Spleen (tissue), 11 donors: Measurements from ENCODE around the gene RIOK1. TPM values are rescaled to one million over a fixed set of nuclear protein-coding genes. Genes with fewer than 3 reads are reported as not detected.
A peak's percentile ranks its signal among the peaks of the same experiment; 100 is the strongest.

Source experiments
- DNase-seq: peaks from one replicate; pipeline ENCODE4 v3.0.0-alpha.2; 2020
- H3K27ac ChIP-seq, 8 donors: fragments of 200-600 bp; sonication (generic) in 7 of 8; 1 replicate in 4 of 8; 2 replicates in 4 of 8; pipeline versions ENCODE4 v1.5.0 to v1.8.0; 2016 to 2021; ENCODE audit warnings: inconsistent platforms in 4 of 8, mild to moderate bottlenecking in 4 of 8, moderate library complexity in 1 of 8
- H3K27me3 ChIP-seq, 7 donors: fragments of 200-600 bp; sonication (generic) in 6 of 7; replicated peaks in 1 of 7; 1 replicate in 4 of 7; 2 replicates in 3 of 7; pipeline versions ENCODE4 v1.5.0 to v1.8.0; 2016 to 2021; ENCODE audit warnings: inconsistent platforms in 3 of 7, mild to moderate bottlenecking in 1 of 7
- H3K36me3 ChIP-seq, 6 donors: fragments of 200-600 bp; sonication (generic) in 5 of 6; 1 replicate in 4 of 6; 2 replicates in 2 of 6; pipeline versions ENCODE4 v1.5.0 to v1.8.0; 2016 to 2021; ENCODE audit warnings: inconsistent platforms in 2 of 6
- H3K4me1 ChIP-seq, 6 donors: fragments of 200-600 bp; sonication (generic) in 5 of 6; 1 replicate in 3 of 6; 2 replicates in 3 of 6; pipeline versions ENCODE4 v1.5.0 to v1.8.0; 2016 to 2021; ENCODE audit warnings: inconsistent platforms in 3 of 6
- H3K4me3 ChIP-seq, 8 donors: fragments of 200-600 bp; sonication (generic) in 7 of 8; 1 replicate in 4 of 8; 2 replicates in 4 of 8; pipeline versions ENCODE4 v1.5.0 to v1.8.0; 2016 to 2021; ENCODE audit warnings: inconsistent platforms in 4 of 8, mild to moderate bottlenecking in 4 of 8, moderate library complexity in 2 of 8
- H3K9me3 ChIP-seq, 8 donors: fragments of 200-600 bp; sonication (generic) in 7 of 8; 1 replicate in 4 of 8; 2 replicates in 4 of 8; pipeline versions ENCODE4 v1.5.0 to v1.8.0; 2016 to 2021; ENCODE audit warnings: inconsistent platforms in 4 of 8
- CTCF ChIP-seq, 11 experiments: fragments of 200-600 bp in 7 of 11; fragments of 450-650 bp in 4 of 11; sonication (generic) in 4 of 11; IDR thresholded peaks in 8 of 11; conservative IDR thresholded peaks in 3 of 11; 1 replicate in 7 of 11; 2 replicates in 4 of 11; pipeline versions ENCODE4 v1.4.0 to v1.8.0; 2016 to 2021; ENCODE audit warnings: antibody characterized with exemption in 11 of 11, inconsistent platforms in 4 of 11, mild to moderate bottlenecking in 1 of 11
- POLR2A ChIP-seq, 3 donors: fragments of 450-650 bp; IDR thresholded peaks; one replicate each; pipeline ENCODE4 v1.5.1; 2017; ENCODE audit warnings: antibody characterized with exemption in 3 of 3, mild to moderate bottlenecking in 1 of 3
- POLR2AphosphoS5 ChIP-seq, 3 donors: sonication (generic); formaldehyde crosslinking; IDR thresholded peaks; one replicate each; pipeline ENCODE4 v1.5.1; 2017; ENCODE audit warnings: antibody characterized with exemption in 3 of 3
- WGBS, 5 donors: extraction: QIAGEN DNeasy Blood & Tissue Kit in 3 of 5; methylation state at CpG; one replicate each; pipeline versions ENCODE4 v1.1.5 to v1.1.7; 2013 to 2018; 5-methylcytosine and 5-hydroxymethylcytosine counted together
- intact Hi-C: fragments of 100-400 bp; cut with DNase I; formaldehyde crosslinking; loops from one replicate; pipeline ENCODE4 v1.15.0; 2023; ENCODE audit warnings: low total_unique reads
- polyA plus RNA-seq, 3 donors: library from polyadenylated mRNA; stranded (reverse); fragments of 200-250 nt; gene quantifications; one replicate each; pipeline ENCODE4 v1.2.1, GENCODE V29; 2013
- total RNA-seq, 7 donors: library from RNA; depleted of rRNA in 3 of 7; stranded (reverse); fragments of >200 nt in 3 of 7; fragmentation: NEBNext Ultra II Directional in 4 of 7; extraction: Animal tissue kit (Norgen Biotek cat#: 25700) in 4 of 7; gene quantifications; one replicate each; pipeline versions ENCODE4 v1.1.0 to v1.2.1, GENCODE V29; 2016 to 2021
- donor health status: healthy with polysubstance abuse.
- donor health status: DM: no; HTN: no; CAD: no; lungs with moderate emphysema.
- donor health status: DM: no; HTN: no; CAD: no.
- donor health status: Bipolar disorder and iron deficiency.
- donor health status: healthy.
- donor health status: DM: no; HTN: no; CAD: no.
- donor health status: DM: yes; HTN: yes; CAD: no.

The RIOK1 gene
- total and polyA plus RNA-seq, 10 donors, result 12.7 to 26.6 (median 18.5) TPM

GRCh38 chr6:7373739-7374138 lies 15.9 kb upstream of the RIOK1 start:
- no peak overlapping the region for H3K27ac ChIP-seq
- intact Hi-C loops, result no loop called here
- H3K9me3 ChIP-seq, result no peaks in the 10 kb centered on the region
- DNase-seq, result no peak
- H3K27me3 ChIP-seq, result no peaks in the 10 kb centered on the region
- no peaks in the 10 kb centered on the region for H3K4me1 ChIP-seq
- TF ChIP-seq POLR2AphosphoS5 (IDR thresholded peaks at IDR 0.05) (no peak), CTCF (IDR thresholded peaks at IDR 0.05 in 8 of 11, conservative IDR thresholded peaks at IDR 0.05 in 3 of 11) (no peak)
- WGBS, 5 donors, result 38 to 49% (median 43%) methylated on average over 3 of the region's 3 CpGs
- H3K4me3 ChIP-seq, result no peak overlapping the region
- no peaks in the 10 kb centered on the region for H3K36me3 ChIP-seq

DNA sequence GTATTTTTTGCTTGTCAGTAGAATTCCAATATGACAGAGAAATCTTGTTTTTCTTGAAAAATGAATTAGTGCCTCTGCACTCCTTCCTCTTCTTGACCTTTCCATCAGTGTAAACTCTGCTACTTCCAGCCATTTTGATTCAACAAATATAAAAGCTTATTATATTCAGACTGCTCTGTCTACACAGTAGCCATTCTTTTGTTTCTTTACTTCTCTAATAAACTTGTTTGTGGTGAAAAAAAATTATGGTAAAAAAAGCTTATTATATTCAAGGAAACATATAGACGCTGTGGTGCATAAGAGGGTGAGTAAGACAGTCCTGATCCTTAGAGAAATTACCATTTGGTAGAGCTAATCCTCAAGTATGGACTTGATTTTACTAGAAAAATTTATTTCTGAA lies 11.6 kb upstream of the RIOK1 start:
- no peaks in the 10 kb centered on the region for H3K4me1 ChIP-seq
- intact Hi-C loops, result no loop called here
- H3K27me3 ChIP-seq, result no peaks in the 10 kb centered on the region
- DNase-seq, result no peak
- no peaks in the 10 kb centered on the region for H3K36me3 ChIP-seq
- H3K27ac ChIP-seq, result no peak overlapping the region
- no peaks in the 10 kb centered on the region for H3K9me3 ChIP-seq
- TF ChIP-seq POLR2A (IDR thresholded peaks at IDR 0.05) (no peak), CTCF (IDR thresholded peaks at IDR 0.05 in 8 of 11, conservative IDR thresholded peaks at IDR 0.05 in 3 of 11) (no peak), POLR2AphosphoS5 (IDR thresholded peaks at IDR 0.05) (no peak)
- H3K4me3 ChIP-seq, result no peak overlapping the region
- 89 to 100% (median 94%) methylated on average over 1 of the region's 1 CpG for WGBS, 5 donors

GRCh38 chr6:7378740-7379139 lies 10.9 kb upstream of the RIOK1 start:
- Histone ChIP-seq H3K4me3 (no peak overlapping the region), H3K27me3 (no peaks in the 10 kb centered on the region), H3K36me3 (no peaks in the 10 kb centered on the region), H3K9me3 (no peaks in the 10 kb centered on the region), H3K4me1 (no peaks in the 10 kb centered on the region), H3K27ac (no peak overlapping the region)
- intact Hi-C loops, result no loop called here
- 53 to 77% (median 59%) methylated on average over 4 of the region's 4 CpGs for WGBS, 5 donors
- TF ChIP-seq POLR2A (IDR thresholded peaks at IDR 0.05), result no peak
- DNase-seq, result no peak

DNA sequence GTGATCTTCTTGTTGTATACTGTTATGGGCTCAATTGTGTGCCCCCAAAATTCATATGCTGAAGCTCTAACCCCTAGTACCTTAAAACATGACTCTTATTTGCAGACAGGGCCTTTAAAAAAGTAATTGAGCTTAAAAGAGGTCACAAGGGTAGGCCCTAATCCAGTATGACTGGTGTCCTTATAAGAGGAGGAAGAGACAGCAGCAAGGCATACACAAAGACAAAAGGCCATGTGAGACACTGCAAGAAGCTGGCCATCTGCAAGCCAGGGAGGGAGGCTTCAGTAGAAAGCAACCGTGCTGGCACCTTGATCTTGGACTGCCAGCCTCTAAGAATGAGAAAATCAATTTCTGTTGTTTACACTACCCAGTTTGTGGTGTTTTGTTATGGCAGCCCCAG lies 8.5 kb upstream of the RIOK1 start:
- Histone ChIP-seq H3K36me3 (no peaks in the 10 kb centered on the region), H3K4me3 (no peak overlapping the region), H3K27ac (no peak overlapping the region), H3K27me3 (no peaks in the 10 kb centered on the region), H3K4me1 (no peaks in the 10 kb centered on the region), H3K9me3 (no peaks in the 10 kb centered on the region)
- TF ChIP-seq POLR2AphosphoS5 (IDR thresholded peaks at IDR 0.05), result no peak
- TF ChIP-seq CTCF (IDR thresholded peaks at IDR 0.05 in 8 of 11, conservative IDR thresholded peaks at IDR 0.05 in 3 of 11), result no peak
- no peak for TF ChIP-seq POLR2A (IDR thresholded peaks at IDR 0.05)
- intact Hi-C loops, result no loop called here
- 84 to 100% (median 89%) methylated on average over 1 of the region's 1 CpG for WGBS, 5 donors
- no peak for DNase-seq

DNA sequence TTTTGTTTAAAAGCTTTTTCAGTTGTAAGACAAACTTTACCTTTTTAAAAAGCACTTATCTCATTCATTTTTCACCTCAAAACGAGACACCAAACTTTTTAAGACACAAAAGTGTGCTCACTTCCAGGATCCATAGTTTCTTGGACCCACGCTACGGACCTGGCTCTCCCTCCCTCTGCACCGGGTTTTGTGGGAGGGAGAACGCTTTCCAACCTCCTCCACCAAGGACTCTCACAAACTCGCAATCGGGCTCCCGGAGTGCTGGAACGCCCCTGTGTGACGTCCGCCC lies 502 bp upstream of the RIOK1 start:
- Histone ChIP-seq H3K4me1 (peaks cover 12 to 42% (median 30%) of the 10 kb centered on the region in 6 donors), H3K9me3 (no peaks in the 10 kb centered on the region), H3K36me3 (peaks cover 0 to 17% (median 9%) of the 10 kb centered on the region in 6 donors), H3K27me3 (no peaks in the 10 kb centered on the region), H3K4me3 (peak overlapping the region; percentile 56 to 90 (median 83)), H3K27ac (peak overlapping the region; percentile 89 to 95 (median 92))
- WGBS, 5 donors, result 0 to 1% (median 0%) methylated on average over 11 of the region's 11 CpGs
- DNase-seq, result no peak
- TF ChIP-seq POLR2A (IDR thresholded peaks at IDR 0.05) (no peak), POLR2AphosphoS5 (IDR thresholded peaks at IDR 0.05) (no peak), CTCF (IDR thresholded peaks at IDR 0.05 in 8 of 11, conservative IDR thresholded peaks at IDR 0.05 in 3 of 11) (no peak)
- intact Hi-C loops, result no loop called here
